ENCODE measurements around the gene WFIKKN2.
"Not testable (repeated sequence)": the region's sequence is repeated elsewhere in the genome, so short reads cannot be mapped to it uniquely, and the experiment has no call there.

The WFIKKN2 gene

GRCh38 chr17:50872710-50873424 is 37.5 kb downstream of the WFIKKN2 start:
- peak in 1 of 2 donors; percentile 25 for DNase-seq (ENCODE audit: low read depth in 2 of 2)

- DNase-seq (ENCODE audit: low read depth in 2 of 2), result no peak
Observed at GRCh38 chr17:50875074-50875473, 39.7 kb downstream of the WFIKKN2 start.

DNA sequence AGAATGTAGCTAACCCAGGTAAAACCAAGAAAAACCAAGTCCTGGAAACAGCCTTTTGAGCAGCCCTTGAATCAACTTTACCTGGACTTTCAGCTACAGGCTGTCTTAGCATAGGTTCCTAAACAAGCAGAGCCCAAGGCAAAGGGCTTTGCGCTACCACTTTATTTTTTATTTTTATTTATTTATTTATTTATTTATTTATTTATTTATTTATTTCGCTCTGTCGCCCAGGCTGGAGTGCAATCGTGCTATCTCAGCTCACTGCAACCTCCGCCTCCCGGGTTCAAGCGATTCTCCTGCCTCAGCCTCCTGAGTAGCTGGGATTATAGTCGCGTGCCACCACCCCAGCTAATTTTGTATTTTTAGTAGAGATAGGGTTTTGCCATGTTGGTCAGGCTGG is 41.7 kb downstream of the WFIKKN2 start:
- DNase-seq (ENCODE audit: low read depth in 2 of 2), result not testable (repeated sequence)

GRCh38 chr17:50877838-50878237 is 42.5 kb downstream of the WFIKKN2 start:
- DNase-seq (ENCODE audit: low read depth in 2 of 2), result no peak

DNA sequence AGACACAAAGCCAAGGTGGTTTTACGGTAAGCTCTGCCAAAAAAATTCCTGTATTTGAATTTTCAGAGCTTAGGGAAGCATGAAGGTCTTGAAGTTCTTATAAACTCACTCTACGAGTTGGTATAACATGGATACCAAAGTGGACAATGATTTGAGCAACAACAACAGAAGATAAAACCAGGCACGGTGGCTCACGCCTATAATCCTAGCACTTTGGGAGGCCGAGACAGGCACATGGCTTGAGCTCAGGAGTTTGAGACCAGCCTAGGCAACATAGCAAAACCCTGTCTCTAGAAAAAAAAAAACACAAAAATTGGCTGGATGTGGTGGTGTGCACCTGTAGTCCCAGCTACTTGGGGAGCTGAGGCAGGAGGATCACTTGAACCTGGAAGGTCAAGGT is 43.7 kb downstream of the WFIKKN2 start:
- DNase-seq (ENCODE audit: low read depth in 2 of 2), result no peak

- no peak for DNase-seq (ENCODE audit: low read depth in 2 of 2)
Observed at GRCh38 chr17:50881182-50881581, 45.8 kb downstream of the WFIKKN2 start.

- DNase-seq (ENCODE audit: low read depth in 2 of 2), result no peak
Observed at GRCh38 chr17:50882851-50883250, 47.5 kb downstream of the WFIKKN2 start.

DNA sequence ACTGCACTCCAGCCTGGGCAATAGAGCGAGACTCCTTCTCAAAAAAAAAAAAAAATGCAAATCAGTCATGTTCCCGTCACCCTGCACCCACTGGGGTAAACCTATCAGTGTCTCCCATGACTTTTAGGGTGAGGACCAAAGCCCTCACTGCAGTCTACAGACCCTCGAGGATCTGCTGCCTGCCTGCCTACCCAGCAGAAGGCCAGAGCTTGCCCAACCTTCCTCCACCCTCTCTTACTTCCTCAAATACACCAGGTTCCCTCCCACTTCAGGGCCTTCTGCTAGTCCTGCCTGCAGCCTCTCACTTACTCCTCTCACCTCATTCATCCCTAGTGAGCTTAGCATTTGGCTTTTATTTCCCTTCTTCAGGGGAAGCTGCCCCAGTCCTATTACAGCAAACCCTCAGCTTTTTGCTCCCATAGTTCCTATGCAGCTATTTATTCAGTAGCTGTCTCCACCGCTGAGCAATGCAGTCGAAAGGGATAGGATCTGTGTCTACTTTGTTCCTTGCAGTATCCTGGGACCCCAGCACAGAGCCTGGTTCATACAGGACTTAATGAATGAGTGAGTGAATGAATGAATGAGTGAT is 48.6 kb downstream of the WFIKKN2 start:
- DNase-seq (ENCODE audit: low read depth in 2 of 2), result no peak

DNA sequence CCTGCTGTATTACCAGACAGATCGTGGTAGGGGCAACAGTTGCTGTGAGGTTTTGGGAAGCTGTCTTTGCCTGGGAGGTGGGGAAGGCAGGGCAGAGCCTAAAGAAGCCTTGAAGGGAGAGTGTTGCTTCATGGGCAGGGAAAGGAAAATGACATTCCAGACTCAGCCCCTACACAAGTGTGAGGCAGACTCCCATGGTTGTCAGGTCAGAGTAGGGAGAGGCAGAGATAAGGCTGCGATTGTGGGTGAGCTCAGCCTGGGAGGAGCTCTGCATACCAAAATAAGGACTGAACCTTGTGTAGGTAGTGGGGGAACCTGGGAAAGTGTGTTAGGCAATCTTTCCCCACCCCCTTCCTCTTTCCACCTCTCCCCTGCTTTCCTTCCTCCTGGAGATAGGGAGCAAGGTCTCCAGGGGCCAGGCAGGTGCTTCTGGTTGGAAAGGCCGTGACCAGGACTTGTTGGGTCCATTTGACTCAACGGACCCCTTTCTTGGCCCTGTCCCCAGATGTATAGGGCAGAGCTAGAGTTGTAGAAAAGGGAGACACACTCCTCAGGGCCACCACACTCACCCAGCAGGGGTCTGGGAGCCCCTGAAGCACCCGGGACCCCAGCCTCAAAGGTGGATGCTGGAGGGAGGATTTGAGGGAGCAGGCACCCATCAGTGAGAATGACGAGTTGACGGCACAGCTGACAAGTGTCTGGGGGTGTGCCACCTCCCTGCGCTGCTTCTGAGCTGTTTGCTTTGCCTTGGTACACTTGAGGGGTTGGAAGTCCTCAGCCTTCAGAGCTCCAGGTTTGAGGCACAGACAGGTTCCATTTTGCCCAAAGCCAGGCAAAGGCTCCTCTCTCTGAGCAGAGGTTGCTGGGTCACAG is 49.3 kb downstream of the WFIKKN2 start:
- DNase-seq (ENCODE audit: low read depth in 2 of 2), result no peak

- no peak for DNase-seq (ENCODE audit: low read depth in 2 of 2)
Observed at GRCh38 chr17:50887705-50888245, 52.4 kb downstream of the WFIKKN2 start.

- DNase-seq (ENCODE audit: low read depth in 2 of 2), result no peak
Observed at GRCh38 chr17:50889528-50890118, 54.2 kb downstream of the WFIKKN2 start.

GRCh38 chr17:50890675-50891516 is 55.5 kb downstream of the WFIKKN2 start:
- DNase-seq (ENCODE audit: low read depth in 2 of 2), result no peak

- DNase-seq (ENCODE audit: low read depth in 2 of 2), result no peak
Observed at GRCh38 chr17:50891577-50891989, 56.2 kb downstream of the WFIKKN2 start.

All from stimulated activated CD8-positive, alpha-beta memory T cell treated with anti-CD3 and anti-CD28 coated beads, Interleukin-2, amount 100 ng/mL, for 1 hour (primary cell).